CD4-positive, alpha-beta T cell treated with Interleukin-4 for 1 hour (primary cell): Measurements from ENCODE around the gene CHRNA3.

ENCODE experiments used
- DNase-seq, 2 donors: peaks; one replicate each; pipeline ENCODE4 v3.0.0-alpha.2; 2020 to 2022

Gene CHRNA3

DNA sequence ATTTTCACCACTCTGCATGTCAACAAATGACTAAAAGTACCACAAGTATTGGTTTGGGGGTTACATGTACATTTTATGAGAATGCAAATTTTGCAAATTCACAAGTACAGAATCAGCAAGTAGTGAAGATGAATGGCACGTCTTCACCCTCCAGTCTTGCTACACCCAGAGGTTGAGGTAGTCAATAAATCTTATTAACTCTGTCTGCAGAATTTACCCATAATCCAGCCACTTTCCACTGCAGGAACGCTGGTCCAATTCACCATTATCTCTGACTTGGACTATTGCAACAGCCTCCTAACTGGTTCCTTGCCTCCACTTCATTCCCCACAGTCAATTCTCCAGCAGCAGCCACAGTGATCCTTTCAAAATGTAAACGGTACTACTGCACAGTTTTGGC, 70.0 kb downstream of the CHRNA3 start:
- DNase-seq = no peak

DNA sequence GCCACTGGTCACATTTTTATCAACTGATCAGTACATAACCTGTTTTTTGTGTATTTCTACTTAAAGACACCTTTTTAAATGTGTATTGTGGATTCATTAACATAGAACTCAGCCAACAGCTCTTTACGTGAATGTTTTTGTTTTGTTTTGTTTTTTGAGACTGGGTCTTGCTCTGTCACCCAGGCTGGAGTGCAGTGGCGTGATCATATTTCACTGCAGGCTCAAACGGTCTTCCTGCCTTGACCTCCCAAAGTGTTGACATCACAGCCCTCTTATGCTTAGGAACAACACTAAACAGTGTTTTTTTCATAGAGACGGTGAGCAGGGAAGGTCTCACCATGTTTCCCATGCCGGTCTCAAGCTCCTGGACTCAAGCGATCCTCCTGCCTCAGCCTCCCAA, 70.6 kb downstream of the CHRNA3 start:
- DNase-seq = no peak
